ENCODE results near the gene ATP2B2. TPM values are rescaled to one million over a fixed set of nuclear protein-coding genes. Genes with fewer than 3 reads are reported as not detected.

The ATP2B2 gene
- total and polyA plus RNA-seq, 2 experiments from 2014 or later = 0.42 to 0.63 TPM

DNA sequence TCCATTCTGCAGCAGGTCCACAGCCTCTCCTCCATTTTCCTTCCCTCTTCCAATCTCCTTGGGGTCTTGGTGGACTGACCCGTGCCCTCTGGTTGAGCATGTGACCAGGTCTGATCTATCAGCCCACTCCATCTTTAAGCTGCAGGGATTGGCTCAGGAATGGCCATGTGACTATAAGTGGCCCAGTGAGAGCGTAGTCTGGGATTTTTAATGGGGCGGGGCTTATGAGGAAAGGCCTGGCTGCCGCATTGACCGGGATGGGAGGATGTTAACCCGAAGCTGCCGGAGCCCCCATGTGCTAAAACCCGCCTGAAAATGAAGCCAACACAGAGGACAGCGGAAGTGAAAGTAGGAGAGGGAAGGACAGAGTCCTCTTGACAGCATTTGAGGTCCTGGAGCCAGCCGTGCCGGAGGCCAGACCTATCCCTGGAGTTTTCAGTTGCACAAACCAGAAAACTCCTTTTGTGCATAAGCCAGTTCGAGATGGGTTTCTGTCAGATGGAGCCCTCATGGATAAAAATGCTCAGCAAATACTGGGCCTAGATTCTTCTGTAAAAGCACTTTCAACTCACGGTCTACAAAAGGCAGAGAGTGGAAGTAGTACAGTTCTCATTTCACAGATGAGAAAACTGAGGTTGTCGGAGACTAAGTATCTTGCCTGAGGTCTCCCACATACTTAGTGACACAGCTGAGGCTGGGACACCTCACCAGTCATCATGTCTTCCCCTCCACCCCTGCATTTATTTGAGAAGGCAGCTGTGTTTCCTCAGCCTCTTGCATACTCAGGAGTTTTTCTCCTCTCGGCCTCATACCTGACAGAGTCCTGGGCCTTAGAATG lies 61.9 kb downstream of the ATP2B2 start:
- Histone ChIP-seq H3K36me3 (ENCODE audit: insufficient read depth) (no peaks in the 10 kb centered on the region), H3K9me2 (ENCODE audit: insufficient read depth) (no peaks in the 10 kb centered on the region), H3K4me1 (ENCODE audit: insufficient read depth) (no peaks in the 10 kb centered on the region; the same call in 1 of the 2 replicates), H3K27me3 (ENCODE audit: insufficient read depth) (no peaks in the 10 kb centered on the region), H3K4me3 (no peak overlapping the region), H4K20me1 (replicated peaks; ENCODE audit: insufficient read depth) (no peaks in the 10 kb centered on the region), H2AFZ (no peak overlapping the region), H3F3A (replicated peaks; ENCODE audit: low read depth) (no peaks in the 10 kb centered on the region), H3K4me2 (no peak overlapping the region), H3K27ac (ENCODE audit: low read depth) (no peak overlapping the region), H3K79me2 (replicated peaks; ENCODE audit: insufficient read depth) (no peaks in the 10 kb centered on the region)
- DNase-seq (ENCODE audit: low spot score) (peak; percentile 16), ATAC-seq (no peak)
- Mint-ChIP-seq H3K27ac (no peak overlapping the region), H3K36me3 (ENCODE audit: low read depth) (no peaks in the 10 kb centered on the region), H3K27me3 (ENCODE audit: insufficient read depth, low read depth, poor library complexity) (peaks cover 4% of the 10 kb centered on the region), H3K4me1 (peaks cover 7% of the 10 kb centered on the region), H3K9me3 (no peaks in the 10 kb centered on the region), H3K4me3 (no peak overlapping the region)
- TF ChIP-seq STAT1 (IDR thresholded peaks at IDR 0.05; ENCODE audit: unreplicated experiment) = no peak
- no peak for TF ChIP-seq ZNF114 (CRISPR knock-in tag; IDR thresholded peaks at IDR 0.05)
- no peak for TF ChIP-seq CTCF (conservative IDR thresholded peaks at IDR 0.05; ENCODE audit: low read depth in 2 of 2)
- no peak for TF ChIP-seq JUNB (IDR thresholded peaks at IDR 0.05; ENCODE audit: unreplicated experiment)
- no peak for TF ChIP-seq NANOG (IDR thresholded peaks at IDR 0.05; ENCODE audit: borderline replicate concordance)

- H3F3A ChIP-seq (replicated peaks; ENCODE audit: low read depth) = no peaks in the 10 kb centered on the region
- H3K27ac ChIP-seq (ENCODE audit: low read depth) = no peak overlapping the region
- peaks cover 7% of the 10 kb centered on the region for H3K4me1 Mint-ChIP-seq
- no peak overlapping the region for H3K27ac Mint-ChIP-seq
- H3K79me2 ChIP-seq (replicated peaks; ENCODE audit: insufficient read depth) = no peaks in the 10 kb centered on the region
- no peak overlapping the region for H3K4me3 Mint-ChIP-seq
- no peaks in the 10 kb centered on the region for H3K36me3 ChIP-seq (ENCODE audit: insufficient read depth)
- H3K4me1 ChIP-seq (ENCODE audit: insufficient read depth) = no peaks in the 10 kb centered on the region; the same call in 1 of the 2 replicates
- no peak for ATAC-seq
- no peak overlapping the region for H3K4me2 ChIP-seq
- DNase-seq (ENCODE audit: low spot score) = no peak
- H3K9me3 Mint-ChIP-seq = no peaks in the 10 kb centered on the region
- H3K27me3 Mint-ChIP-seq (ENCODE audit: insufficient read depth, low read depth, poor library complexity) = peaks cover 2% of the 10 kb centered on the region
- H4K20me1 ChIP-seq (replicated peaks; ENCODE audit: insufficient read depth) = no peaks in the 10 kb centered on the region
- no peaks in the 10 kb centered on the region for H3K36me3 Mint-ChIP-seq (ENCODE audit: low read depth)
- H3K9me2 ChIP-seq (ENCODE audit: insufficient read depth) = no peaks in the 10 kb centered on the region
- no peaks in the 10 kb centered on the region for H3K27me3 ChIP-seq (ENCODE audit: insufficient read depth)
- H3K4me3 ChIP-seq = no peak overlapping the region
- H2AFZ ChIP-seq = no peak overlapping the region
- TF ChIP-seq NANOG (IDR thresholded peaks at IDR 0.05; ENCODE audit: borderline replicate concordance) = no peak
- TF ChIP-seq, protein P1, sequence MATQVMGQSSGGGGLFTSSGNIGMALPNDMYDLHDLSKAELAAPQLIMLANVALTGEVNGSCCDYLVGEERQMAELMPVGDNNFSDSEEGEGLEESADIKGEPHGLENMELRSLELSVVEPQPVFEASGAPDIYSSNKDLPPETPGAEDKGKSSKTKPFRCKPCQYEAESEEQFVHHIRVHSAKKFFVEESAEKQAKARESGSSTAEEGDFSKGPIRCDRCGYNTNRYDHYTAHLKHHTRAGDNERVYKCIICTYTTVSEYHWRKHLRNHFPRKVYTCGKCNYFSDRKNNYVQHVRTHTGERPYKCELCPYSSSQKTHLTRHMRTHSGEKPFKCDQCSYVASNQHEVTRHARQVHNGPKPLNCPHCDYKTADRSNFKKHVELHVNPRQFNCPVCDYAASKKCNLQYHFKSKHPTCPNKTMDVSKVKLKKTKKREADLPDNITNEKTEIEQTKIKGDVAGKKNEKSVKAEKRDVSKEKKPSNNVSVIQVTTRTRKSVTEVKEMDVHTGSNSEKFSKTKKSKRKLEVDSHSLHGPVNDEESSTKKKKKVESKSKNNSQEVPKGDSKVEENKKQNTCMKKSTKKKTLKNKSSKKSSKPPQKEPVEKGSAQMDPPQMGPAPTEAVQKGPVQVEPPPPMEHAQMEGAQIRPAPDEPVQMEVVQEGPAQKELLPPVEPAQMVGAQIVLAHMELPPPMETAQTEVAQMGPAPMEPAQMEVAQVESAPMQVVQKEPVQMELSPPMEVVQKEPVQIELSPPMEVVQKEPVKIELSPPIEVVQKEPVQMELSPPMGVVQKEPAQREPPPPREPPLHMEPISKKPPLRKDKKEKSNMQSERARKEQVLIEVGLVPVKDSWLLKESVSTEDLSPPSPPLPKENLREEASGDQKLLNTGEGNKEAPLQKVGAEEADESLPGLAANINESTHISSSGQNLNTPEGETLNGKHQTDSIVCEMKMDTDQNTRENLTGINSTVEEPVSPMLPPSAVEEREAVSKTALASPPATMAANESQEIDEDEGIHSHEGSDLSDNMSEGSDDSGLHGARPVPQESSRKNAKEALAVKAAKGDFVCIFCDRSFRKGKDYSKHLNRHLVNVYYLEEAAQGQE (IDR thresholded peaks at IDR 0.05; ENCODE audit: unreplicated experiment) = no peak
- no peak for TF ChIP-seq CTCF (conservative IDR thresholded peaks at IDR 0.05; ENCODE audit: low read depth in 2 of 2)
- TF ChIP-seq JUNB (IDR thresholded peaks at IDR 0.05; ENCODE audit: unreplicated experiment) = no peak
- TF ChIP-seq EZH2 (IDR thresholded peaks at IDR 0.05; ENCODE audit: low read depth, unreplicated experiment) = no peak
- no peak for TF ChIP-seq ZNF331 (CRISPR knock-in tag; IDR thresholded peaks at IDR 0.05; ENCODE audit: low read depth)
- TF ChIP-seq EZH2phosphoT487 (IDR thresholded peaks at IDR 0.05; ENCODE audit: unreplicated experiment) = no peak
- no peak for TF ChIP-seq STAT1 (IDR thresholded peaks at IDR 0.05; ENCODE audit: unreplicated experiment)
- TF ChIP-seq, protein P2, sequence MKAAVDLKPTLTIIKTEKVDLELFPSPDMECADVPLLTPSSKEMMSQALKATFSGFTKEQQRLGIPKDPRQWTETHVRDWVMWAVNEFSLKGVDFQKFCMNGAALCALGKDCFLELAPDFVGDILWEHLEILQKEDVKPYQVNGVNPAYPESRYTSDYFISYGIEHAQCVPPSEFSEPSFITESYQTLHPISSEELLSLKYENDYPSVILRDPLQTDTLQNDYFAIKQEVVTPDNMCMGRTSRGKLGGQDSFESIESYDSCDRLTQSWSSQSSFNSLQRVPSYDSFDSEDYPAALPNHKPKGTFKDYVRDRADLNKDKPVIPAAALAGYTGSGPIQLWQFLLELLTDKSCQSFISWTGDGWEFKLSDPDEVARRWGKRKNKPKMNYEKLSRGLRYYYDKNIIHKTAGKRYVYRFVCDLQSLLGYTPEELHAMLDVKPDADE (IDR thresholded peaks at IDR 0.05) = no peak
- no peak for TF ChIP-seq POLR2AphosphoS5 (IDR thresholded peaks at IDR 0.05; ENCODE audit: low read depth)
- TF ChIP-seq CREB1 (CRISPR knock-in tag; IDR thresholded peaks at IDR 0.05; ENCODE audit: low read depth) = no peak
- TF ChIP-seq ZNF114 (CRISPR knock-in tag; IDR thresholded peaks at IDR 0.05) = no peak
These were observed 63.1 kb downstream of the ATP2B2 start for GRCh38 chr3:10442151-10442795.

Data from GM23338 (cell line).